Muscle layer of duodenum (tissue), 2 donors: Measurements from ENCODE around the gene ITPR1.

ENCODE experiments used
- H3K27ac ChIP-seq: one replicate; pipeline ENCODE4 v1.7.0; 2013; ENCODE audit warnings: mild to moderate bottlenecking, low read length
- H3K27me3 ChIP-seq: one replicate; pipeline ENCODE4 v1.7.0; 2013; ENCODE audit warnings: low read depth, mild to moderate bottlenecking, control low read depth, low read length
- H3K36me3 ChIP-seq, 2 donors: one replicate each; pipeline ENCODE4 v1.7.0; 2013; ENCODE audit warnings: low read length in 2 of 2, control low read depth in 1 of 2, mild to moderate bottlenecking in 1 of 2; ENCODE audit not compliant: insufficient read depth in 2 of 2, control insufficient read depth in 1 of 2
- H3K4me1 ChIP-seq, 2 donors: one replicate each; pipeline ENCODE4 v1.7.0; 2013; ENCODE audit warnings: low read length in 2 of 2, mild to moderate bottlenecking in 2 of 2, control low read depth in 1 of 2, moderate library complexity in 1 of 2; ENCODE audit not compliant: insufficient read depth in 2 of 2, control insufficient read depth in 1 of 2
- H3K4me3 ChIP-seq, 2 donors: one replicate each; pipeline ENCODE4 v1.7.0; 2013; ENCODE audit warnings: low read length in 2 of 2, low read depth in 1 of 2, mild to moderate bottlenecking in 1 of 2
- H3K9me3 ChIP-seq, 2 donors: one replicate each; pipeline ENCODE4 v1.7.0; 2013; ENCODE audit warnings: low read length in 2 of 2, control low read depth in 1 of 2, mild to moderate bottlenecking in 1 of 2; ENCODE audit not compliant: control insufficient read depth in 1 of 2
- donor health status: healthy.

The ITPR1 gene

GRCh38 chr3:4503050-4503449 is 9.9 kb downstream of the ITPR1 start:
- H3K9me3 ChIP-seq, result no peaks in the 10 kb centered on the region
- peaks cover 7 to 11% of the 10 kb centered on the region in 2 donors for H3K36me3 ChIP-seq
- H3K4me1 ChIP-seq, result peaks cover 5 to 38% of the 10 kb centered on the region in 2 donors
- no peaks in the 10 kb centered on the region for H3K27me3 ChIP-seq
- no peak overlapping the region for H3K4me3 ChIP-seq
- no peak overlapping the region for H3K27ac ChIP-seq

DNA sequence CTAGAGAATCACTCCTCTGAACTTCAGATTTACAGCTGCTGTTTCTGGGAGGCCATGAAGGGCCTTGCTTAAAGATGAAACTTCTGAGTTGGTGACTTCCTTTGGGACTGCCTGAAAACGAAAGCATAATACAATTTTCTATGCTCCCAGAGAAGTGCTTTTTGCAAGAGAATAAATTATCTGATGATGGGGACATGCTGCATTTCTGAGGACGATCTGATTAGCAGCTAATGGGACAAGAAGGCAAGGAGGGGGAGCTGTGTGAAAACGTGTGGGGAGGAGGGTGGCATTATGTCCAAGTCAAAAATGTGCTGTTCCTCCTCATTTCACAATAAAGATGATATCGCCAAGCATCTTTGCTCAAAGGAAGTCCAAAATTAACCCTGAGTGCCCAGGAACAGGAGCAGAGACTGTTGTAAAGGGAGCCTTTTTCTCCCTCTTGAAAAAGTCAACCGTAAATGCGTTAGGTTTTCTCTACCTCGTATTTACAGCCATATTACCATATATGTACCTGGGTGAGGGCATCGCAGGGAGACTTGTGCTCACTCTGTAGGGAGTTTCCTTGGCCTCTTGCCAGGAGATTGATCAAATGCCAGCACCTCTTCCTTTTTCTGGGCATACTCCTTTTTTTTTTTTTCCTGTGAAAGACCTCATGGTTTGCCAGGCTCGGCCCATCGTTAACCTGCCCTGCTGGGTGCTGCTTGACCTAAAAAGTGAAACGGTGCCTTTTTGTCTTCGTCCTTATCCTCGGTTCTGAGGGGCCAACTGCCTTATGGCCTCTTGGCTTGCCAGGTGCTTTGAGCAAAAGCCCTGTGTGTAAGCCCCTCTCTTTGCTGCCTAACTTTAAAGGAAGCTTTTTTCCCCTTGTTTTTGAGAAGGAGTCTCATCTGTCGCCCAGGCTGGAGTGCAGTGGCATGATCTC is 11.5 kb downstream of the ITPR1 start:
- peaks cover 3 to 7% of the 10 kb centered on the region in 2 donors for H3K36me3 ChIP-seq
- peaks cover 5 to 41% of the 10 kb centered on the region in 2 donors for H3K4me1 ChIP-seq
- peak overlapping the region; percentile 21 to 53 for H3K4me3 ChIP-seq
- H3K27me3 ChIP-seq, result no peaks in the 10 kb centered on the region
- no peaks in the 10 kb centered on the region for H3K9me3 ChIP-seq
- peak overlapping the region; percentile 54 for H3K27ac ChIP-seq

- Histone ChIP-seq H3K9me3 (no peaks in the 10 kb centered on the region), H3K27ac (no peak overlapping the region), H3K4me1 (peaks cover 5 to 41% of the 10 kb centered on the region in 2 donors), H3K4me3 (no peak overlapping the region), H3K36me3 (peaks cover 3 to 7% of the 10 kb centered on the region in 2 donors), H3K27me3 (no peaks in the 10 kb centered on the region)
Measured at GRCh38 chr3:4505688-4506558, 12.8 kb downstream of the ITPR1 start.

DNA sequence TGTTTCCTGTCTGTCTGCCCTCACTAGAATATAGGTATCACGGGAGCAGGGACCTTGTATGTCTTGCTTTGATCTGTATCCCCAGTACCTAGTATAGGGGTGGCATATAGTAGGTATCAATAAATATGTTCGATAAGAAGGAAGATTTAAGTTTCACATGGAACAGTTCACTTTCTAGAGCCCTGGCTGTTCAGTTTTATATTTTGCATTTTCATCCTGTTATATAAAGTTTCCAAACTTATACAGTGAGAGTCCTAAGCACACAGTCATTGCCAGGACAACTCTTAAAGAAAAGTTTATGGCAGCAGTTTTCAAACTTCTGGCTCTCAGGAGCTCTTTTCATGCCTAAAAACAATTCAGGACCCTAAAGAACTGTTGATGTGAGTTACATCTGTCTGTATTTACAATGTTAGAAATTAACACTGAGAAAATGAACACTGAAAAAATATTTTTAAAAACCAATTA is 13.4 kb downstream of the ITPR1 start:
- no peak overlapping the region for H3K4me3 ChIP-seq
- no peak overlapping the region for H3K27ac ChIP-seq
- H3K4me1 ChIP-seq, result peaks cover 5 to 41% of the 10 kb centered on the region in 2 donors
- no peaks in the 10 kb centered on the region for H3K9me3 ChIP-seq
- H3K36me3 ChIP-seq, result peaks cover 2% of the 10 kb centered on the region in 2 donors
- no peaks in the 10 kb centered on the region for H3K27me3 ChIP-seq

DNA sequence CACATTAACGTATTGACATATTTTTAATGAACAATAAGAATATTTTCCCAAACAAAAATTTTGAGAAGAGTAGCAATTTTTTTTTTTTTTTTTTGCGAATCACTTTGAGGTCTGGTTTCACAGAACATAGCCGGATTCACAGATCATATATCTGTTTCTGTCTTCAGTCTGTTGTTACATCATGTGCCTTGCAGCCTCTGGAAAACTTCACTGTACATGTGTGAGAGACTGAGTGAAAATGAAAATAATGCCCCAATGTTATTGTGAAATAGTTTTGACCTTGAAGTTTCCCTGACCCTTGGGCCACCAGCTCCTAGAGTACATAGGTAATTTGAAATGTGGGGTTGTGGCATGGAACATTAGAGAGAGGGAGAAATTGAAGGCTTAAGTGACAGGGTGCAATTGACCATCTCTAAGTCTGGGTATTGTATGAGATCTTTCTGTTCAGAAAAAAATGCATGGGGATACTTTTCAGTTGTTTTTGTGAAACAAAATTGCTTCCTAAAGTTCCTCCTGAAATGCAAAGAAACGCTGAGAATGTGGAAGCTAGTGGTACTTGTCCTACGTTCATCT is 14.0 kb downstream of the ITPR1 start:
- Histone ChIP-seq H3K9me3 (no peaks in the 10 kb centered on the region), H3K4me1 (peaks cover 5 to 41% of the 10 kb centered on the region in 2 donors), H3K27ac (peak overlapping the region; percentile 7), H3K27me3 (no peaks in the 10 kb centered on the region), H3K4me3 (no peak overlapping the region), H3K36me3 (no peaks in the 10 kb centered on the region)

DNA sequence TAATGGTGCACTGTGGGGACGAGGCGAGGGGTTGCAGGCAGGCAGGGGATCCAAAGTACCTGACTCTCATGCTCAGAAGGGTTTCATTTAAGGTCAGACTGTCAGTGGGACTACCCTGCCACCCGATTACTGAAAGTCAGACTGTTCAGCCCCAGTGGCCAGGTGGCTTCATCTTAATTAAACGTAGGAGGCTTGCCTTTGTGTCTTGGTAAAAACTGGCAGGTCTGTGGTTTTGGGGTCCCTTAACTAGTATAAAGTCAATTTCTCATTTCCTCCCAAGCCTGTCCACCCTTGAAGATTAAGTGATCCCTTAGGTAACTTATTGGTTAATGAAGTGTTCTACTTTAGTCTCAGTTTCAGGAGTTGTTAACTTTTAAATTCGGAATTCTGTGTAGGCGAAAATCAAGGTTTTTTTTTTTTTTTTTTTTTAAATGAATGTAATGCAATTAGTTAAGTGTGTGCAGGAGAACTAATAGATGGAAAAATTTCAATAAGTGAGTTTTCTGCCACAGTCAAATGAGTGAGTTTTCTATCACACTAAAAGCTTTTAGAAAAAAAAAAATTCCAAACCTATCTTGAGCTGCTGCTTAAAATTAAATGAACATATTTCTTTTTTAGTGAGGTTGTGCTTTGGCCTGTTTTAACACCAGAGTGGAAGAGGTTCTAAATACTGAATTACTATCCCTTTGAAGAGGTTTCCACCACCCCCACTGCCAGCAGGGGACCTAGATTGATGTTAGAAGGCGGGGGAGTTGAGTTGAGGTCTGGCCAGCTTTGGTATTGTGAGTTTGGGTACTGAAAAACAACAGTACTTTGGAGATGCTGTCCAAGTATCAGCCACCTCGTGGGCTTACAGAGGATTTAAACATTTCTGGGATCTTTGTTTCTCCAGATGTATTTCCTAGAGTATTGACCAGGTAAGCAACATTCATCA is 15.2 kb downstream of the ITPR1 start:
- H3K27ac ChIP-seq, result no peak overlapping the region
- H3K9me3 ChIP-seq, result no peaks in the 10 kb centered on the region
- H3K4me3 ChIP-seq, result no peak overlapping the region
- H3K36me3 ChIP-seq, result no peaks in the 10 kb centered on the region
- no peaks in the 10 kb centered on the region for H3K27me3 ChIP-seq
- H3K4me1 ChIP-seq, result peaks cover 5 to 50% of the 10 kb centered on the region in 2 donors

GRCh38 chr3:4509043-4509442 is 15.9 kb downstream of the ITPR1 start:
- Histone ChIP-seq H3K27ac (no peak overlapping the region), H3K9me3 (no peaks in the 10 kb centered on the region), H3K36me3 (no peaks in the 10 kb centered on the region), H3K4me1 (peaks cover 5 to 51% of the 10 kb centered on the region in 2 donors), H3K27me3 (no peaks in the 10 kb centered on the region), H3K4me3 (no peak overlapping the region)

DNA sequence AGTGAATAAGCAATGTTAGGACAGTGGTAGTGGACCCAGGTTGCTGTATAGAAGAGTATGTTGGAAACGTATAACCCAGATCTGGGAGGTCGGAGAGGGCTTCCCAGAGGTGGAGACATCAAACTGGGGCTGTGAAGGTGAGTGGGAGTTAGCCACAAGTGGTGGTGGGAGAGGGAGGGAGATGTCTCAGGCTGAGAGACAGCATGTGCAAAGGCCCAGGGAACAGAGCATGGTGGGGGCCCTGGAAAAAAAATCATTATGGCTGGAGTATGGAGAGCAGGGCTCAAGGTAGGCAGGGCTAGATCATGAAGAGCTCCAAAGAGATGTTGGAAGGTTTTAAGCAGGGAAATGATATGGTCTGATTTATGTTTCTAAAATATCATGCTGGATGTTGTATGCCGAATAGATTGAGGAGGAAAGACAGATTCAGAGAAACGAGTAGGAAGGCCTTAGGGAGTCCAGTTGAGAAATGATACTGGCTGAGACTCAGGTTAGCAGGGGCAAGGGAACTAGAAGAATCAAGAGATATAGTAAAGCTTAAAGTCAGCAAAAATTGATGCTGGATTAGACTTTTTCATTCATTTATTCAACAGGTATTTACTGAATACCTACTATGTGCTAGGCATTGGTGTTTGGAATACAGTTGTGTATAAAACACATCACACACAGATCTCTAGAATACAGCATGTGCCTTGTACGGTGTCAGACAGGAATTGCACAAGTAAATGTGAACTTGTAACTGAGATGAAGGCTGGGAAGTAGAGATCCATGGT is 17.0 kb downstream of the ITPR1 start:
- no peaks in the 10 kb centered on the region for H3K36me3 ChIP-seq
- H3K27ac ChIP-seq, result no peak overlapping the region
- H3K4me1 ChIP-seq, result peaks cover 3 to 50% of the 10 kb centered on the region in 2 donors

GRCh38 chr3:4511491-4512262 is 18.5 kb downstream of the ITPR1 start:
- peaks cover 3 to 35% of the 10 kb centered on the region in 2 donors for H3K4me1 ChIP-seq

More for the DNA sequence above, 17.0 kb downstream of the ITPR1 start:
- Histone ChIP-seq H3K4me3 (no peak overlapping the region), H3K9me3 (no peaks in the 10 kb centered on the region), H3K27me3 (no peaks in the 10 kb centered on the region)

More at GRCh38 chr3:4511491-4512262, 18.5 kb downstream of the ITPR1 start:
- Histone ChIP-seq H3K27ac (no peak overlapping the region), H3K9me3 (no peaks in the 10 kb centered on the region), H3K27me3 (no peaks in the 10 kb centered on the region), H3K36me3 (no peaks in the 10 kb centered on the region), H3K4me3 (no peak overlapping the region)
